ENCODE results near the gene ELFN1.

DNA sequence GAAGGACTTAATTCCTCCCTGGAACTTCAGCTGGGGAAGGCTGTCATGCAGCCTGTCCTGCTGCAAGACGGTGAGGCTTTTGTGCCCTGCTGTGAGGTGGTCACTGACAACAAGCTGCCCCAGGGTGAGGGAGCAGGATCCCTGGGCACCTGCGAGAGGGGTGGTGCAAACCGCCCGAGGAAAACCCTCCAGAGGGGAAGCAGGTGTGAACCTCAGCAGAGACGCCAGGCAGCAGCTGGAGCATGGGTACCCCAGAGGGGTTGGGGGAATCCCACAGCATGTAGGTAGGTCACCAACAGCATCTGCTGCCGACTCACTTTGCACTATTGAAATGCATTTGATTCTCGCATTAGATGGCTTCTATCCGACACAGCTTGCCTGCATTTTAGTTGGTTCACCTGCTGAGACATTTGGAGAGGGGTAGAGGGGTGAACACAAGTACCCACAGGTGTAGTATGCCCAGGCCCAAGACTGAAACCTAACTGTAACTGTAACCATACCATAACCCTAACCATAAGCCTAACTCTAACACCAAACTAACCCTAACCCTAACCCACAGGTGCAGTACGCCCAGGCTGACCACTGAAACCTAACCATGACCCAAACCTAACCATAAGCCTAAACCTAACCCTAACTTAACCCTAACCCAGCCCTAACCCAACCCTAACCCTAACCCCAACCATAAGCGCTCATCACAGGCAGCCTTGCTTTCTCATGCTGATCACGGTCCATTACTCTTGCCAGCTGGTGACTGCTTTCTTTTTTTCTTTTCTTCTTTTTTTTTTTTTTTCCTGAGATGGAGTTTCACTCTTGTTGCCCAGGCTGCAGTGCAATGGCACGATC is 85.9 kb downstream of the ELFN1 start:
- TF ChIP-seq, protein P1, sequence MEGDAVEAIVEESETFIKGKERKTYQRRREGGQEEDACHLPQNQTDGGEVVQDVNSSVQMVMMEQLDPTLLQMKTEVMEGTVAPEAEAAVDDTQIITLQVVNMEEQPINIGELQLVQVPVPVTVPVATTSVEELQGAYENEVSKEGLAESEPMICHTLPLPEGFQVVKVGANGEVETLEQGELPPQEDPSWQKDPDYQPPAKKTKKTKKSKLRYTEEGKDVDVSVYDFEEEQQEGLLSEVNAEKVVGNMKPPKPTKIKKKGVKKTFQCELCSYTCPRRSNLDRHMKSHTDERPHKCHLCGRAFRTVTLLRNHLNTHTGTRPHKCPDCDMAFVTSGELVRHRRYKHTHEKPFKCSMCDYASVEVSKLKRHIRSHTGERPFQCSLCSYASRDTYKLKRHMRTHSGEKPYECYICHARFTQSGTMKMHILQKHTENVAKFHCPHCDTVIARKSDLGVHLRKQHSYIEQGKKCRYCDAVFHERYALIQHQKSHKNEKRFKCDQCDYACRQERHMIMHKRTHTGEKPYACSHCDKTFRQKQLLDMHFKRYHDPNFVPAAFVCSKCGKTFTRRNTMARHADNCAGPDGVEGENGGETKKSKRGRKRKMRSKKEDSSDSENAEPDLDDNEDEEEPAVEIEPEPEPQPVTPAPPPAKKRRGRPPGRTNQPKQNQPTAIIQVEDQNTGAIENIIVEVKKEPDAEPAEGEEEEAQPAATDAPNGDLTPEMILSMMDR (IDR thresholded peaks at IDR 0.05; ENCODE audit: insufficient read depth, low read length, poor library complexity, severe bottlenecking): no peak
- TF ChIP-seq EZH2phosphoT487 (conservative IDR thresholded peaks at IDR 0.05; ENCODE audit: low read length): no peak
